ENCODE measurements around the gene BGN. TPM values are rescaled to one million over a fixed set of nuclear protein-coding genes. Genes with fewer than 3 reads are reported as not detected.

BGN gene
- total RNA-seq, 1 donor from 2014 or later, result not detected

- H3K4me1 Mint-ChIP-seq (ENCODE audit: low read depth), result no peaks in the 10 kb centered on the region
- intact Hi-C loops (cut with micrococcal nuclease), result no loop called here
- H3K9me3 Mint-ChIP-seq, result no peaks in the 10 kb centered on the region
- no peaks in the 10 kb centered on the region for H3K36me3 Mint-ChIP-seq (ENCODE audit: low read depth)
- no peak overlapping the region for H3K4me3 Mint-ChIP-seq (ENCODE audit: low read depth)
- no peak for DNase-seq (ENCODE audit: low spot score)
- H3K27ac Mint-ChIP-seq, result no peak overlapping the region
- H3K27me3 Mint-ChIP-seq (ENCODE audit: low read depth), result peaks cover 18% of the 10 kb centered on the region
These were observed 23.4 kb downstream of the BGN start for GRCh38 chrX:153517946-153518834.

- Mint-ChIP-seq H3K9me3 (no peaks in the 10 kb centered on the region), H3K27me3 (ENCODE audit: low read depth) (peaks cover 18% of the 10 kb centered on the region), H3K4me3 (ENCODE audit: low read depth) (no peak overlapping the region), H3K36me3 (ENCODE audit: low read depth) (no peaks in the 10 kb centered on the region), H3K27ac (no peak overlapping the region), H3K4me1 (ENCODE audit: low read depth) (no peaks in the 10 kb centered on the region)
- no peak for DNase-seq (ENCODE audit: low spot score)
- intact Hi-C loops (cut with micrococcal nuclease), result no loop called here
These were observed 24.9 kb downstream of the BGN start for GRCh38 chrX:153519569-153520286.

- Mint-ChIP-seq H3K4me3 (ENCODE audit: low read depth) (no peak overlapping the region), H3K36me3 (ENCODE audit: low read depth) (no peaks in the 10 kb centered on the region), H3K9me3 (no peaks in the 10 kb centered on the region), H3K27ac (no peak overlapping the region), H3K4me1 (ENCODE audit: low read depth) (no peaks in the 10 kb centered on the region), H3K27me3 (ENCODE audit: low read depth) (peaks cover 18% of the 10 kb centered on the region)
- intact Hi-C loops (cut with micrococcal nuclease), result no loop called here
- DNase-seq (ENCODE audit: low spot score), result no peak
These were observed 25.6 kb downstream of the BGN start for GRCh38 chrX:153520287-153520917.

- Mint-ChIP-seq H3K4me3 (ENCODE audit: low read depth) (no peak overlapping the region), H3K27ac (no peak overlapping the region), H3K27me3 (ENCODE audit: low read depth) (peaks cover 14% of the 10 kb centered on the region), H3K9me3 (no peaks in the 10 kb centered on the region), H3K4me1 (ENCODE audit: low read depth) (no peaks in the 10 kb centered on the region), H3K36me3 (ENCODE audit: low read depth) (no peaks in the 10 kb centered on the region)
- DNase-seq (ENCODE audit: low spot score), result no peak
- intact Hi-C loops (cut with micrococcal nuclease), result no loop called here
These were observed 26.3 kb downstream of the BGN start for GRCh38 chrX:153521034-153521433.

- Mint-ChIP-seq H3K9me3 (no peaks in the 10 kb centered on the region), H3K27ac (no peak overlapping the region), H3K4me3 (ENCODE audit: low read depth) (no peak overlapping the region), H3K36me3 (ENCODE audit: low read depth) (no peaks in the 10 kb centered on the region), H3K27me3 (ENCODE audit: low read depth) (peaks cover 8% of the 10 kb centered on the region), H3K4me1 (ENCODE audit: low read depth) (no peaks in the 10 kb centered on the region)
- intact Hi-C loops (cut with micrococcal nuclease), result no loop called here
- DNase-seq (ENCODE audit: low spot score), result no peak
These were observed 27.5 kb downstream of the BGN start for GRCh38 chrX:153522259-153522658.

- H3K4me1 Mint-ChIP-seq (ENCODE audit: low read depth), result no peaks in the 10 kb centered on the region
- H3K27ac Mint-ChIP-seq, result no peak overlapping the region
- DNase-seq (ENCODE audit: low spot score), result no peak
- peaks cover 7% of the 10 kb centered on the region for H3K27me3 Mint-ChIP-seq (ENCODE audit: low read depth)
- H3K4me3 Mint-ChIP-seq (ENCODE audit: low read depth), result no peak overlapping the region
- no peaks in the 10 kb centered on the region for H3K9me3 Mint-ChIP-seq
- H3K36me3 Mint-ChIP-seq (ENCODE audit: low read depth), result no peaks in the 10 kb centered on the region
- intact Hi-C loops (cut with micrococcal nuclease), result no loop called here
These were observed 28.5 kb downstream of the BGN start for GRCh38 chrX:153523269-153523668.

GRCh38 chrX:153524234-153524633, 29.5 kb downstream of the BGN start:
- peaks cover 2% of the 10 kb centered on the region for H3K27me3 Mint-ChIP-seq (ENCODE audit: low read depth)
- no peak overlapping the region for H3K4me3 Mint-ChIP-seq (ENCODE audit: low read depth)
- no peak overlapping the region for H3K27ac Mint-ChIP-seq
- no peaks in the 10 kb centered on the region for H3K4me1 Mint-ChIP-seq (ENCODE audit: low read depth)
- intact Hi-C loops (cut with micrococcal nuclease), result no loop called here
- no peak for DNase-seq (ENCODE audit: low spot score)
- no peaks in the 10 kb centered on the region for H3K9me3 Mint-ChIP-seq
- H3K36me3 Mint-ChIP-seq (ENCODE audit: low read depth), result no peaks in the 10 kb centered on the region

- DNase-seq (ENCODE audit: low spot score), result no peak
- intact Hi-C loops (cut with micrococcal nuclease), result no loop called here
- no peaks in the 10 kb centered on the region for H3K36me3 Mint-ChIP-seq (ENCODE audit: low read depth)
- no peak overlapping the region for H3K4me3 Mint-ChIP-seq (ENCODE audit: low read depth)
- H3K27ac Mint-ChIP-seq, result no peak overlapping the region
- H3K9me3 Mint-ChIP-seq, result no peaks in the 10 kb centered on the region
- H3K4me1 Mint-ChIP-seq (ENCODE audit: low read depth), result no peaks in the 10 kb centered on the region
- no peaks in the 10 kb centered on the region for H3K27me3 Mint-ChIP-seq (ENCODE audit: low read depth)
These were observed 30.7 kb downstream of the BGN start for GRCh38 chrX:153525451-153525850.

- intact Hi-C loops (cut with micrococcal nuclease), result no loop called here
- Mint-ChIP-seq H3K27ac (no peak overlapping the region), H3K4me1 (ENCODE audit: low read depth) (no peaks in the 10 kb centered on the region), H3K36me3 (ENCODE audit: low read depth) (no peaks in the 10 kb centered on the region), H3K4me3 (ENCODE audit: low read depth) (no peak overlapping the region), H3K27me3 (ENCODE audit: low read depth) (no peaks in the 10 kb centered on the region), H3K9me3 (no peaks in the 10 kb centered on the region)
- no peak for DNase-seq (ENCODE audit: low spot score)
These were observed 31.3 kb downstream of the BGN start for GRCh38 chrX:153526042-153526441.

GRCh38 chrX:153526801-153527200, 32.0 kb downstream of the BGN start:
- no peaks in the 10 kb centered on the region for H3K36me3 Mint-ChIP-seq (ENCODE audit: low read depth)
- no peak overlapping the region for H3K4me3 Mint-ChIP-seq (ENCODE audit: low read depth)
- H3K27ac Mint-ChIP-seq, result no peak overlapping the region
- H3K4me1 Mint-ChIP-seq (ENCODE audit: low read depth), result no peaks in the 10 kb centered on the region
- intact Hi-C loops (cut with micrococcal nuclease), result no loop called here
- no peak for DNase-seq (ENCODE audit: low spot score)
- no peaks in the 10 kb centered on the region for H3K9me3 Mint-ChIP-seq
- H3K27me3 Mint-ChIP-seq (ENCODE audit: low read depth), result no peaks in the 10 kb centered on the region

- Mint-ChIP-seq H3K27me3 (ENCODE audit: low read depth) (no peaks in the 10 kb centered on the region), H3K9me3 (no peaks in the 10 kb centered on the region), H3K36me3 (ENCODE audit: low read depth) (no peaks in the 10 kb centered on the region), H3K4me1 (ENCODE audit: low read depth) (no peaks in the 10 kb centered on the region), H3K27ac (no peak overlapping the region), H3K4me3 (ENCODE audit: low read depth) (no peak overlapping the region)
- DNase-seq (ENCODE audit: low spot score), result no peak
- intact Hi-C loops (cut with micrococcal nuclease), result no loop called here
These were observed 32.4 kb downstream of the BGN start for GRCh38 chrX:153527208-153527607.

GRCh38 chrX:153530411-153531129, 35.8 kb downstream of the BGN start:
- Mint-ChIP-seq H3K9me3 (no peaks in the 10 kb centered on the region), H3K4me3 (ENCODE audit: low read depth) (no peak overlapping the region), H3K36me3 (ENCODE audit: low read depth) (no peaks in the 10 kb centered on the region), H3K4me1 (ENCODE audit: low read depth) (no peaks in the 10 kb centered on the region), H3K27ac (no peak overlapping the region), H3K27me3 (ENCODE audit: low read depth) (no peaks in the 10 kb centered on the region)
- DNase-seq (ENCODE audit: low spot score), result no peak
- intact Hi-C loops (cut with micrococcal nuclease), result no loop called here

Measured in activated T-helper 2 cell treated with anti-CD3 and anti-CD28 coated beads, Interferon-gamma antibody, Interleukin-2, Interleukin-4, amounts not matched to agents 10 μg/mL and 5 μg/mL and 100 μg/mL, durations not matched to agents 14 hours and 24 hours and 36 hours (primary cell).